HUES48 (cell line): Measurements from ENCODE around the gene GPX1.

ENCODE experiments used
- H3K27ac ChIP-seq: one replicate; pipeline ENCODE4 v1.7.0; 2013; ENCODE audit warnings: low read depth, low read length, inconsistent platforms
- H3K27me3 ChIP-seq: 2 replicates; pipeline ENCODE4 v1.6.1; 2013; ENCODE audit warnings: mild to moderate bottlenecking, low read length; ENCODE audit not compliant: control insufficient read depth, insufficient read depth
- H3K36me3 ChIP-seq: 2 replicates; pipeline ENCODE4 v1.6.1; 2013; ENCODE audit warnings: low read length; ENCODE audit not compliant: control insufficient read depth, insufficient read depth
- H3K4me1 ChIP-seq: 2 replicates; pipeline ENCODE4 v1.6.1; 2013; ENCODE audit warnings: mild to moderate bottlenecking, low read length; ENCODE audit not compliant: control insufficient read depth, insufficient read depth
- H3K4me3 ChIP-seq: 2 replicates; pipeline ENCODE4 v1.5.1; 2013; ENCODE audit warnings: mild to moderate bottlenecking, low read depth, low read length
- H3K9ac ChIP-seq: 2 replicates; pipeline ENCODE4 v1.6.1; 2013; ENCODE audit warnings: mild to moderate bottlenecking, low read depth, low read length, moderate library complexity
- H3K9me3 ChIP-seq: 2 replicates; pipeline ENCODE4 v1.6.1; 2013; ENCODE audit warnings: low read length; ENCODE audit not compliant: control insufficient read depth, insufficient read depth

GPX1 gene

DNA sequence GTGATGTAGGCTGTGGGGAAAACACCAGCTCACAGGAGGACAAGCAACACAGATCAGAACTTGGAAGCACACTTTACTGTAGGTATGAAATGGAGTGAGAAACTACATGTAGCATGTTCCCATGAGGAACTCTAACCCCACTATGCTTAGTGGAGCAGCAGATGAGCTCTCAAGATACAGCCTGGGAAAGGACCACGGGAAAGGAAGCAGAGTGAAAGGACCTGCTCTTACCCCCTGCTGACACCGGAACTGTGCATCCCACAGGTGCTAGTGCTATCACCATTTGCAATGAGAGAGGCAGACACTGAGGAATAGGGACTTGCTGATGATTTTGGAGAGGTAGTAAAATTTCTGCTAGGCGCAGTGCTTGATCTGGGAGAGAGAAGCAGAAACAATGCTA, 46.9 kb downstream of the GPX1 start:
- H3K9me3 ChIP-seq: no peaks in the 10 kb centered on the region
- no peak overlapping the region for H3K4me3 ChIP-seq
- H3K27ac ChIP-seq: no peak overlapping the region
- H3K9ac ChIP-seq: no peak overlapping the region
- H3K36me3 ChIP-seq: peaks cover 35% of the 10 kb centered on the region
- H3K4me1 ChIP-seq: no peaks in the 10 kb centered on the region
- no peaks in the 10 kb centered on the region for H3K27me3 ChIP-seq

DNA sequence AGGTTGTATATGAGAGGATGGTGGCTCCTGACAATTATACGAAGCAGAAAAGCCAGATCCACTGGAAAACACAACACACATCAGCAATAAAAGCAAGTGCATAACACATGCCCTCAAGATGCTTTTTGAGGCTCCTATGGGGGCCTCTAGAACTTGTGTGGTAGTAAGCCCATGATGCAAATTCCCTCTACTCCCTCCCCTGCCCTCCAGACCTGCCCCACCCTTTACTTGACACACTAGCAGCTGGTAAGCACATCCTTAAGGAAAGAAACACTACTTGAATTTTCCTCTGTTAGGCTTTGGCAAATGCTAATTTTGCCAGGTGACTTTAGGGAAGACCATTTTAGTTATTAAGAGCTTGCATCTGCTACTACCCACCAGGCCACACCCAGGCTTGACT, 47.5 kb downstream of the GPX1 start:
- no peaks in the 10 kb centered on the region for H3K9me3 ChIP-seq

More for the DNA sequence above, 47.5 kb downstream of the GPX1 start:
- peaks cover 40% of the 10 kb centered on the region for H3K36me3 ChIP-seq
- H3K27ac ChIP-seq: no peak overlapping the region
- no peaks in the 10 kb centered on the region for H3K27me3 ChIP-seq
- no peak overlapping the region for H3K9ac ChIP-seq
- H3K4me3 ChIP-seq: no peak overlapping the region
- no peaks in the 10 kb centered on the region for H3K4me1 ChIP-seq
